ENCODE data around the gene C22orf31.

- peak; percentile 98 for TF ChIP-seq CTCF (conservative IDR thresholded peaks at IDR 0.05; ENCODE audit: low read depth, low read length)
- no peak for TF ChIP-seq EZH2 (IDR thresholded peaks at IDR 0.05; ENCODE audit: borderline replicate concordance, low read depth, low read length, poor library complexity, severe bottlenecking)
These were observed 21.0 kb downstream of the C22orf31 start for GRCh38 chr22:29040385-29041275.
